Kidney (tissue), 14 donors: ENCODE results near the gene RAC2. TPM values are rescaled to one million over a fixed set of nuclear protein-coding genes. Genes with fewer than 3 reads are reported as not detected.

Experiments used
- DNase-seq, 5 donors: peaks; one replicate each; pipeline ENCODE4 v3.0.0-alpha.2; 2013 to 2020
- FAIRE-seq: peaks from 2 replicates; lab custom pipeline; 2012; peaks lifted over from hg19 to GRCh38; lab: Jason Lieb, UNC
- H3K27ac ChIP-seq, 2 donors: one replicate each; pipeline ENCODE4 v1.7.0; 2013; ENCODE audit warnings: low read depth in 2 of 2, low read length in 2 of 2, inconsistent platforms in 1 of 2
- H3K27me3 ChIP-seq: one replicate; pipeline ENCODE4 v1.7.1; 2013; ENCODE audit warnings: low read length, inconsistent platforms; ENCODE audit not compliant: control insufficient read depth, insufficient read depth
- H3K36me3 ChIP-seq, 3 donors: one replicate each; pipeline versions ENCODE4 v1.7.0 to v1.7.1; 2013; ENCODE audit warnings: low read length in 3 of 3, control low read depth in 1 of 3, inconsistent platforms in 1 of 3; ENCODE audit not compliant: insufficient read depth in 3 of 3, control insufficient read depth in 2 of 3
- H3K4me1 ChIP-seq, 3 donors: one replicate each; pipeline versions ENCODE4 v1.7.0 to v1.7.1; 2013; ENCODE audit warnings: low read length in 3 of 3, inconsistent platforms in 1 of 3, low read depth in 1 of 3; ENCODE audit not compliant: control insufficient read depth in 2 of 3, insufficient read depth in 2 of 3
- H3K4me3 ChIP-seq, 3 donors: one replicate each; pipeline versions ENCODE4 v1.7.0 to v1.8.1; 2013; ENCODE audit warnings: low read length in 3 of 3, control low read depth in 1 of 3, inconsistent platforms in 1 of 3
- H3K9ac ChIP-seq, 3 donors: one replicate each; pipeline versions ENCODE4 v1.7.0 to v1.7.1; 2013; ENCODE audit warnings: low read length in 3 of 3, control low read depth in 1 of 3, inconsistent platforms in 1 of 3
- H3K9me3 ChIP-seq, 3 donors: one replicate each; pipeline versions ENCODE4 v1.7.0 to v1.7.1; 2013; ENCODE audit warnings: low read length in 3 of 3, control low read depth in 1 of 3, inconsistent platforms in 1 of 3; ENCODE audit not compliant: control insufficient read depth in 2 of 3, insufficient read depth in 1 of 3
- CTCF ChIP-seq: IDR thresholded peaks from 3 replicates; pipeline ENCODE4 v1.5.1; 2012; ENCODE audit warnings: mild to moderate bottlenecking, moderate library complexity, borderline replicate concordance; ENCODE audit not compliant: insufficient read depth; ENCODE audit errors: extremely low read depth
- intact Hi-C: fragments of 100-400 bp; cut with DNase I; formaldehyde crosslinking; loops from one replicate; pipeline ENCODE4 v1.11.1; 2022
- polyA plus RNA-seq: library from polyadenylated mRNA; stranded (reverse); fragments of 350-450 nt; fragmentation: Illumina TruSeq; extraction: RNeasy Lipid Tissue Mini Kit (QIAGEN cat#74804); gene quantifications from one replicate; pipeline ENCODE4 v1.2.3, GENCODE V29; 2014; ENCODE audit warnings: low read depth, low replicate concordance; ENCODE audit not compliant: insufficient read depth
- total RNA-seq: library from RNA; stranded (reverse); fragmentation: NEBNext Ultra II Directional; extraction: Animal tissue kit (Norgen Biotek cat#: 25700); gene quantifications from one replicate; pipeline ENCODE4 v1.2.1, GENCODE V29; 2021
- donor health status: control.
- donor health status: control.
- donor health status: control.
- donor health status: control.
- donor health status: control.
- donor health status: DM: yes; HTN: yes; CAD: no.
- donor health status: Normal renal cell carcinoma (clear cell type).

RAC2 gene
- total and polyA plus RNA-seq, 2 donors from 2014 or later, result 4.5 to 38.6 TPM

- DNase-seq (no peak), FAIRE-seq (no peak)
- intact Hi-C loops, result no loop called here
- no peaks in the 10 kb centered on the region for H3K9me3 ChIP-seq
- H3K27ac ChIP-seq, result no peak overlapping the region
- H3K36me3 ChIP-seq, result no peaks in the 10 kb centered on the region
- no peaks in the 10 kb centered on the region for H3K4me1 ChIP-seq
- no peak overlapping the region for H3K9ac ChIP-seq
- no peak overlapping the region for H3K4me3 ChIP-seq
- no peak for TF ChIP-seq CTCF
- no peaks in the 10 kb centered on the region for H3K27me3 ChIP-seq
Observed at GRCh38 chr22:37273846-37274225, 29.8 kb upstream of the RAC2 start.

- Histone ChIP-seq H3K4me3 (no peak overlapping the region), H3K27me3 (no peaks in the 10 kb centered on the region), H3K27ac (no peak overlapping the region), H3K36me3 (no peaks in the 10 kb centered on the region), H3K9ac (no peak overlapping the region), H3K4me1 (no peaks in the 10 kb centered on the region), H3K9me3 (no peaks in the 10 kb centered on the region)
- TF ChIP-seq CTCF, result no peak
- FAIRE-seq (no peak), DNase-seq (no peak)
- intact Hi-C loops, result no loop called here
Observed at GRCh38 chr22:37273126-37273845, 29.2 kb upstream of the RAC2 start.

GRCh38 chr22:37270928-37271650, 27.0 kb upstream of the RAC2 start:
- H3K9ac ChIP-seq, result no peak overlapping the region
- no peaks in the 10 kb centered on the region for H3K36me3 ChIP-seq
- H3K27ac ChIP-seq, result no peak overlapping the region
- peaks cover 0 to 3% (median 0%) of the 10 kb centered on the region in 3 donors for H3K4me1 ChIP-seq
- FAIRE-seq (no peak), DNase-seq (no peak)
- no peak for TF ChIP-seq CTCF
- no peaks in the 10 kb centered on the region for H3K9me3 ChIP-seq
- intact Hi-C loops, result no loop called here
- H3K27me3 ChIP-seq, result no peaks in the 10 kb centered on the region
- H3K4me3 ChIP-seq, result no peak overlapping the region
